CD4-positive, alpha-beta T cell treated with Interleukin-21 for 1 hour (primary cell): Measurements from ENCODE around the gene PTPN4.

Experiments
- DNase-seq: peaks from one replicate; pipeline ENCODE4 v3.0.0-alpha.2; 2020

The PTPN4 gene

DNA sequence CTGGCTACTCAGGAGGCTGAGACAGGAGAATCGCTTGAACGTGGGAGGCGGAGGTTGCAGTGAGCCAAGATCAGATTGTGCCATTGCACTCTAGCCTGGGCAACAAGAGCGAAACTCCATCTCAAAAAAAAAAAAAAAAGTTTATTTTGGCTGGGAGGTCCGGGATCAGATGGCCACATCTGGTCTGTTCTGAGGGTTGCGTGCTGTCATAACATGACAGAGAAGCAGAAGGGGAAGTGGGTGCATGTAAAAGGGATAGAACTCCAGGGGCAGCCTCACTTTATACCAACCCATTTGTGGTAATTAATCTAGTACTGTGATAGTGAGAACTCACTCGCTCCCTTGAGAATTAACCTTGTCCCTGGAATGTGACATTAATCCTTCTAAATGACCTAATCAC, 101.2 kb downstream of the PTPN4 start:
- no peak for DNase-seq

DNA sequence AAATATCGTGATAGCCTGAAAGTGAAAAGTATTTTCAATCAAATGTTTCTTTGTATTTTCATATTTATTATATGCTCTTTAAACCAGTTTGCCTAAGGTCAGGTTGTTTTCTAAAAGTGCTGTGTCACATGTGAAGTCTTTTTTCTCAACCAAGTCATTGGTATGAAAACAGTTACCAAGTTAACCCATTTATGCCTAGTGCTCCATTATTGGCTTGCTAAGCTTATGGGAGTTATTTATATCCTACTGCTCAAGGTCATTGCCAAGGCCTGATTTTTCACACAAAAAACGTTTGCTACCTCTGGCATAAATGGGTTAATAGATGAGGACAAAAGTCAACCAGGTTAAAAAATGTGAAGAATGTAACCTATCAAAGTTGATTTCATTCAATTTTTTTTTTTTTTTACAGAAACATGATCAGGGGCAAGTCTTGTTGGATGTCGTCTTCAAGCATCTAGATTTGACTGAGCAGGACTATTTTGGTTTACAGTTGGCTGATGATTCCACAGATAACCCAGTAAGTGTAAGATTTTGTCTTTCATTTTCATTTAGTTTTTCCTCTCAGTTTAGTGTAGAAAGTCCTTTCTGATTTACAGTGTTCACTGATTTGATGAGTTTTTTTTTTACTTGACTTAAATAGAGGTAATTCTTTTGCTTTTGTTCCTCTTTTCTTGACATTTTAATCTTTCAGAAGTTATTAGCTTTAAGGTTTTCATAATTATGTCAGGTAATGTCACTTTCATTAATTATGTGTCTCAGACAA, 102.6 kb downstream of the PTPN4 start:
- DNase-seq, result peak; percentile 30

DNA sequence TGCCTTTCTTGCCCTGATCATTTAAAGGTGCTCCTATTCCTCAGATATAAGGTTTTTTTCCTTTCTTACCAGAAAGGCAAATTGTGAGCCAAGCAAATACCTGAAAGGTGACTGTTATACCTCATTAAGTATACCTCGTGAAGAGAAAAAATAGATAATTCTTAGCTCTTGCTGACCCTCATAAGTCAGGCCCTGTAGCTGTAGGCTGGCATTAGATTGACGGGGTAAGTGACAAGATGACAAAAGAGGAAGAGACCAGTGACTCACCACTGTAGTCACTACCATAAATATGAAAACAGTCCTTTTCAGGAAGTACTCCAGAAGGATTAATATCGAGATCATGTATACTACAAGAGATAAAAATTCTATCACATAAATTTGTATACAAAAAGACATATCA, 104.6 kb downstream of the PTPN4 start:
- DNase-seq, result no peak

DNA sequence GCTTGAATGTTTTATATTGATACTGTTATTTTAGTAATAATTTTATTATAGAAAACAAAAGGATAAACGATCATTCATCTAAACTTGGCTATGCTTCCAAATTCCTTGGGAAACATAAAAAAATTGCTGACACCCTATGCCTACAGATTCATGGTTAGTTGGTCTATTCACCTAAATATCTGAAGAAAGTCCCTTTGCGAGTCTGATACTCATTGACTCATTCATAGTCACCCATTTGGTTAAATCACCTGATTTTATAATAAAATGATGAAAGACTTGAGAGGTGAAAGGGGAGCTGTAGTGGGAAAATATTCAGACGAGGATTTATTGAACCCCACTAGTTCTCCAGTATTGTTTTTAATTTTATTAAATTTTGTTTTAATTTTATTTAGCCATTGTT, 112.0 kb downstream of the PTPN4 start:
- no peak for DNase-seq

DNA sequence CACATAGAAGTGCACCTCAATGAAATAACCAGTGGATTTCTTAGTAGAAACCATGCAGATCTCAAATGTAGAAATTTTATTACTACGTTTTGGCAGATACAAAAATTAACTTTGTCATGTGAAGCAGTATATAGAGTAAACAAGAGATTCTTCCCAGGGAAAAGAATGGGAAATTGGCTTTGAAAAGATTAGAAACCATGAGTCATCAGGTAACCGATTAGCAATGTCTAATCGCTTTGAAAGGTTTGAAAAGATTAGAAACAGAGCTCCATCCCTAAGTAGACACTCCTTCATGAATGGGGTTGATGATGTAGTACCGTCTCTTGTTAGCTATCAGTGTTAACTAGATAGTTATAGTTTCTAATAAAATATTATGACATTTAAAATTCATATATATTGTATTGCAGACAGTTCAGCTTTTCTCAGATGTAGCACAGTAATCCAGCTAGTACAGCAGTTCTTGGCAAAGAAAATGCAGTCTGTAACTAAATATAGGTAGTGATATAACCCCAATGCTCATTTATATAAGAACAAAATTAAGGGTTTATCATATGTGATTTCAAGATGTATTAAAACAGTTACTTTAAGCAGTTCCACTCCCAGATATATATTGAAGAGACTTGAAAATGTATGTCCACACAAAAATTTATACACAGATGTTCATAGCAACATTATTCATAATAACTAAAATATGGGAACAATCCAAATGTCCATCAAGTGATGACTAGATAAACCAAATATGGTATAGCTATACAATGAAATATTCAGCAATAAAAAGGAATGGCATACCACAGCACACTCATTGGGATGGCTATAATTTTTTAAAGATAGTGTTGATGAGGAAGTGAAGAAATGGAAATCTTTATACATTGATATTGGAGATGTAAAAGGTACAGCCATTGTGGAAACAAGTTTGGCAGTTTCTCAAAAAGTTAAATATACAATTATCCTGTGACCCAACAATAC, 113.9 kb downstream of the PTPN4 start:
- DNase-seq, result no peak

DNA sequence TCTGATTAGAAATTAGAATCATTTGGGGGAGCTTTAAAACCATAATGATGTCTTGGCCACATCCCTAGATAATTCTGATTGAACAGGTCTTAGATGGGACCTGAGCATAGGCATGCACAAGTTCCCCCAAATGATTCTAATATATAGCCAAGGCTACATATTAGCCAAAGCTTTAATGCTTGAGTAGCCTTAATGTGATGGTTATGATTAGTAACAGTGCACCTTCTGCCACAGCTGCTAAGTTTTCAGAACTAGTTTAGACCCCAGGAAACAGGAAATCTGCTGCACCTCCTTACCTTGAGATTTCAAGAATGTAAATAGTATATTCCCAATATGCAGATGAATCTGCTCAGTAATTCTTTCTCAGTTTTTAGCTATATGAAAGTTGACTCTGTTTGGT, 119.8 kb downstream of the PTPN4 start:
- no peak for DNase-seq

DNA sequence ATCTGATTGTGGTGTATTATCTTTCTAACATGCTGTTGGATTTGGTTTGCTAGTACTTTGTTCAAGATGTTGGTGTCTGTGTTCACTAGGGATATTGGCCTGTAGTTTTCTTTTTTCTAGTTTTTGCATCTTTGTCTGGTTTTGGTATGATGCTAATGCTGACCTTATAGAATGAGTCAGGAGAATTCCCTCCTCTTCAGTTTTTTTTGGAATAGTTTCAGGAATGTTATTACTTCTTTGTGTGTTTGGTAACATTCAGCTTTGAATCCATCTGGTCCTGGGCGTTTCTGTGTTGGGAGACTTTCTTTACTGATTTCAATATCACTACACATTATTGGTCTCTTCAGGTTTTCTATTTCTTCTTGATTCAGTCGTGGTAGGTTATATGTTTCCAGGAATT, 129.0 kb downstream of the PTPN4 start:
- DNase-seq, result no peak

DNA sequence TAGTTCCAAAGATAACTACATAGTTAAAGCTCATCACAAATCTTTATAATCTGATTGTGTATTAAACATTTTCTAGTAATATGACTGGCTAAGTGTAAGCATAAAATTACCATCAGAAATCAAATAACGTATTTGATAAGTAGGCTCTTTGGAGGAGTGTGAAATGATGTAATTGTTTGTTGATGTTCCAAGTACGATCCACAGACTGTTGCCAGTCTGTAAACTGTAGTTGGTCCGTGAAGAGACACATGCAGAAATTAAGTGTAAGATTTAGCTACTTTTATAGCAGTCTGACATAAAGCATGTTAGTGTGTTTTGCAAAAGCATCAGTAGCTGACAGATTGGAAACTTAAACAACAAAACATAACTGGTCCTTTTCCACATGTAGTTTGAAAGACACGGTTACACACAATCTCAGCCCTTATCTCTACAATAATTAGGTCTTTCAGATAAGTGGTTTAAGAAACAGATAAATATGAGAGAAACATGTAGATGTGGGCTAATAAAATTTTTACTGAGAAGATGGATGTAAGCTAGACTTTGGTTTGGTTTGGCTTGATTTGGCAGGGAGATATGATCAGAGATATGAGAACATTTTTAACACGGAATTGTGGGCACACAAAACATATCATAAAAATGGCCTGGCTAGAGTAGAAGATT, 138.1 kb downstream of the PTPN4 start:
- no peak for DNase-seq

DNA sequence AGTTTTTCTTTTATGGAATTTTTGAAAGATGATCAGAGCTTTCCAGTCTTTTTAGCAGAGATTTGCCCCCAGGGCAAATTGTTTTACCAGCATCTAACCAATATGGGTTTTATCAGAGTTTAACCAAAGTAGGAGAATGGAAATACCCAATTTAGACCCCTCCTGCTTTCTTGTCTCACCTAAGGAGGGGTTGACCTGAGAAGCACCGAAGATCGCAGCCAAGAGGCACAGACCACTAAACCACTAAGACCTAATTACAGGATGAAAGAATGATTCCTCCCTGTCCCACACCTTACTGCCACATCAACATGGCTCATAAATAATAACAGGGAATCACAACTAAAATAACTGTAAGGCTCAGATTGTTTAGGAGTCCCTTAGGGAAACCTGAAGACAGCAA, 141.3 kb downstream of the PTPN4 start:
- no peak for DNase-seq

DNA sequence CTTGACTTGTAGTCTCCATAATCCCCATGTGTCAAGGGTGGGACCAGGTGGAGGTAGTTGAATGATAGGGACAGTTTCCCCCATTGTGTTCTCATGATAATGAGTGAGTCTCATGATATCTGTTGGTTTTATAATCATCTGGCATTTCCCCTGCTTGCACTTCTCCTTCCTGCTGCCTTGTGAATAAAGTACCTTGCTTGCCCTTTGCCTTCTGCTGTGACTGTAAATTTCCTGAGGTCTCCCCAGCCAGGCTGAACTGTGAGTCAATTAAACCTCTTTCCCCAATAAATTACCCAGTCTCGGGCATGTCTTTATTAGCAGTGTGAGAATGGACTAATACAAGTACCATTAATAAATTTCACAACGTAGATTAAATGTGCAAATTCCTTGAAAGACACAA, 150.8 kb downstream of the PTPN4 start:
- DNase-seq, result no peak

DNA sequence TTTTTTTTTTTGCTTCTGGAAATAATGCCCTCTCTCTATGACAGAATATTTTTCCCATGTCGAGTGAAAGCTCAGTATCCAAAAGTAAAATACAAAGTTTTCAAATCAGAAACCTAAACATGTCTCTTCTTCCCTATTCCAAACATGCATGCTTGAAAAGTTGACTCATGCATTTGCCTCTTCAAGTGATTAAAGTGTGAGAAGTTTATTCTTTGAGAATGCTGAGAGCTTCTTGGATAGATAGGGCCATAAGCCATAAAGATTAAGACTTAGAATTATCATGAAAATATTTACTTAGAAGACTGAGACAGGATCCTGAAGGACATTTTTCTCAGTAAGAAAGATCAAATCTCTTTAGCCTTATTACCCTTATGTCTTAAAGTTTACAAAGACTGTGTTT, 154.5 kb downstream of the PTPN4 start:
- no peak for DNase-seq

DNA sequence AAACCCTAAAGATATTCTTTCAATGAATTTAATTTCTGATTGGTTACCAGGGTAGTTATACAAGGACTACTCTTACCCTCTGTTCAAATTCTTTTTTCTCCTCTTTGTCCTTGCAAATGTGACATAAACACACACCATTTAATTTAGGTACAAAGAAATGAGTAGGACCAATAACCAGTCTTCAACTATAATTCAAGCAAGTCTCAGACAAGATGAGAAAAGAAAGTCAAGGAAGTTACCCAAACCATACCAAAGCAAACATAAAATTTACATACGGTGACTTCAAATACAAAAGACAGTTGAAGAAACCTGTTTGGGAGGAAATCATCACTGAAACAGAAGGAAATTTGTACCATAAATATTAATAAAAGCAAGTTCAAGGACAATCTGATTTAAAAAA, 162.1 kb downstream of the PTPN4 start:
- no peak for DNase-seq

DNA sequence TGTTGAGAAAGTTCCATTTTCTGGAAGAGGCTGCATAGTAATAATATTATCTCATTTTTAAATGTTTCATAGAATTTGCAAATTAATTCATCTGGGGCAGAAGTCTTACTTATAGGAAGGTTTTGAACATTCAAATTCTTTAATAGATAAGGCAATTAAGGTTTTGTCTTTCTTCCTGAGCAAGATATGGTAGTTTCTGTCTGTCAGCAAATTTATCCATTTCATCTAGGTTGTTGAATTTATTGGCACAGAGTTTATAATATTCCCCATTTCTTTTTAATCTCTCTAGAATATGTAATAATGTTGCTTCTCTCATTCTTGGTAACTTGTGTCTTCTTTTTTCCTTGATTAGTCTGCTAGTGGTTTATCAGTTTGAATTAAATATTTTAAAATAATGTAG, 163.0 kb downstream of the PTPN4 start:
- no peak for DNase-seq

DNA sequence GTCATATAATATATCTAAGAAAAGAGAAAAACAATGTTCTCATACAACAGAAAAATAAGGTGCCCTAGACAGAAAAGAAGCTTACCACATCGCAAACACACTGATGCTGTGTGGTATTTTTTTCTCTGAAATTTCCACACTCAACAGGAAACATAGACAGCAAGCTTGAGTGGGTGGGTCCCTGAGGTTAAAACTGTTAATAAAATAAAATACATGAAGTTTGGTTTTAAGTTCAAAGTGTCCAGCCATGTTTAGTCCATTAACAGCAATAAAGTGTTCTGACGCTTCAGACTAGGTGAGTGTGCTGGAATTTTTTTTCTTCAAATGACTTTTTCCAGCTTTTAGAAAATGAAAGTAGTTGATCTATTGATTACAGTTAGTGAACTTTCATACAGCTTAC, 169.8 kb downstream of the PTPN4 start:
- peak; percentile 78 for DNase-seq

DNA sequence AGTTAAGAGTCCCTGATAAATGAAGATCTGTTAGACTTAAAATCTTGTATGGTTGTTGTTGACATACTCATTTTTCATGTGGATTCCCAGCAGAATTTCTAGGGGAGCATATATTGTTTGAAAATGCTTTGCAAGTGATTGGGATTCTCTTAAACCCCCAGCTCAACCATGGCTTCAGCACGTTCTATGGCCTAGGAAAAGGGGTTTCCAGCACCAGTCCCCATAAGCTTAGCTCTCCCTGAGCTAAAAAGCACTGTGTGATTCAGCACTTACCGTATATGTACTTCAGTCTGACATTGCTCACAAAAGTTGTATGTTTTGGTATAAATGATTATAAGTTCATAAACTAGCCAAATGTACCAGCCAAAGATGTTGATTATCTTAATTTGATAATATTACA, 173.1 kb downstream of the PTPN4 start:
- DNase-seq, result no peak

DNA sequence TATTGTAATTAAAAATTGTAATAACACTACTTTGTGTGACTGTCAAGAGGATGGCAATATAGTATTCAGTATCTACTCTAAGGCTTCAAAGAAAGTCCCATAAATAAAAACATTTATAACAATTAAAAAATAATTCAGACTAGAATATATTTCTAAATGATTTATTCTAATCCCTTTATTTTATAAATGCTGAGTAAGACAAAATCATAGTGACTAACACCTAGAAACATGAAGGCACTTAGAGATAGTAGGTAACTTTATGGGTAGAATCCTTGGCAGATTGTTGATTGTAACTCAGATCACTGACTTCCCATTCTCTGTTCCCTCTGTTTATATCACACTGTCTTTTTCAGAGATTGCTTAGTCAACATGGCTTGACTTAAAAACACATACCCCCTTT, 174.6 kb downstream of the PTPN4 start:
- no peak for DNase-seq

DNA sequence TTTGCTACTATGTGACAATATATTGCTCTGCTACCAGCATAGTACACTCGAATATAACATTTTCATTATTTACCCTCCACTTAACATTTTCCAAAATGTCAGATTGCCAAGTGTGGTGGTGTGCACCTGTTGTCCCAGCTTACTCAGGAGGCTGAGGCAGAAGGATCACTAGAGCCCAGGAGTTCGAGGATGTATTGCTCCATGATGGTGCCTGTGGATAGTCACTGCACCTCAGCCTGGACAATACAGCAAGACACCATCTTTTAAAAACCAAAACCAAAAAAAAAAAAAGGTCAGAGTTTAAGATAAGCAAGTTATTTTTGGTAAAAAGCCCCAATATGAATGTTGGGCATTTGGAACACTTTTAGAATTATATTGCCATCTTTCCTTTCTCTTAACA, 178.0 kb downstream of the PTPN4 start:
- DNase-seq, result no peak

DNA sequence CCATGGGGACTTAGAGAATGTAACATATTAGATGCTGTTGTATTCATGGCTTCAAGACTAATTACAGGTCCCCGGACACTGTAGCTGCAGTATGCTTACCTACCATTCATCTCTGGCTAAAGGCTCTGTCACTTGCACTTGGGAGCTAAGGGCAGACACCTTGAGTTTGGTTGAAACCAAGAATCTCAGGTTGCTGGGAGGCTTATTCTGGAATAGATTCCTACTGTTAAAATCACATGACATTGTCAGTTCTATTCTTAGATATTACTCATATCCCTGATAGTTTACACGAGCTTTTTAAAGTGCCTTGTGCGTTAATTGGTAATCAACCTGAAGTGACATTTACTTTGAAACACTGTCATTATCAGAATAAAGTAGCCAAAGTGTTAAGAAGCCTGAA, 180.2 kb downstream of the PTPN4 start:
- no peak for DNase-seq

DNA sequence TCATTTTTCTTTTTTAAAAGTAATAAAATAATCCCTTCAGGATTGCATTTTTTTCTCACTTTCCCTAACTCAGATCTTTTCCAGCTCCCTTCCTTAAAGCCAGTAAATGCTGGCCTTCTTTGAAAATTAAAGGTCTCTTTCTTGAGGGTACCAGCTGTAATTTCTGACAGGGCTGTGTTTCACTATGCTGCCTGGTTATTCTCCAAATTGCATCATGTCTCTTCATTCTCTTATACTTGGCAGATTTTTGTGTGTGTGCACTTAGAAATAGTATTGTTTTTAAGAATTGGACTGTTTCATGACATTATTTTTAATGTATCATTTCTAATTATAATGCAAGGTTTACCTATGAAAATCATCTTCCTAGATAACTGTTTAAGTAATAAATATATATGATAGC, 181.1 kb downstream of the PTPN4 start:
- DNase-seq, result no peak

DNA sequence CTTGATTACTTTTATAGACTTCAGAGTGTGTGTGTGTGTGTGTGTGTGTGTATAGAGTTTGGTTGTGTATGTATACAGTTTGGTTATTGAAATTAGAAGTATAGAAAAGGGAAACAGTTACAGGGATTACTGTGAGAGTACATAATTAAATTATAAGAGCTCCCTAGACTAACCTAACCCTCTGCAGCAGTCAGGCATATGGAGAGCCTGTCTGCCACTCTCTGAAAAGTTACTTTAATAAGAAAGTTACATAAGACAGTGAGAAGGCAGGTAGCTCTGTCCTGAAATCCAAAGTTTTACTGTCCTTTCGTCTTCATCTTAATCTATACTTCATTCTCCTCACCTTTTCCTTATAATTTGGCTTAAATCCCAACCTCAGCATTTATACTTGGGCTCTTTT, 181.7 kb downstream of the PTPN4 start:
- DNase-seq, result no peak

DNA sequence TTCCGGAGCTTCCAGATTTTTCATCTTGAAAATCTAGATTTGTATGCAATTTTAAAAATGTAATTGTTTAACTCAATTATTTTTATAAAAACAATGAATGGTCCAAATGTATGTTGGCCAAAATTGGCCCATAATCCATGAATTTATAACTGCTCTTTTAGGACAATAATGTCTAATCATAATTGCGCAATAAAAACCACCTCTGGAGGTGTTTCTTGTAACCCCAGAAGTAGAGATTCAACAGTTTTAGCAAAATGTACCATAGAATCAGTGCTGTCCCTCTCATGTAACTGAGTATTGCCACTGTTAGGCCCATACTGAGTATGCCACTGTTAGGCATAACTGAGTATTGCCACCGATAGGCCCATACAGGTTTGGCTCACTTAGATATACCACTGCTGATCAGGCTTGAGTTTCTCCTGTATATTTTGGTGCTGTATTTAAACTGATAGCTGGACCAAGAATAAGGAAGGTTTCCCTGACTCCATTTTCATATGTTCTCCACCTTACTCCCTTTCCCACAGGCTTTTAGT, 182.3 kb downstream of the PTPN4 start:
- DNase-seq, result no peak

DNA sequence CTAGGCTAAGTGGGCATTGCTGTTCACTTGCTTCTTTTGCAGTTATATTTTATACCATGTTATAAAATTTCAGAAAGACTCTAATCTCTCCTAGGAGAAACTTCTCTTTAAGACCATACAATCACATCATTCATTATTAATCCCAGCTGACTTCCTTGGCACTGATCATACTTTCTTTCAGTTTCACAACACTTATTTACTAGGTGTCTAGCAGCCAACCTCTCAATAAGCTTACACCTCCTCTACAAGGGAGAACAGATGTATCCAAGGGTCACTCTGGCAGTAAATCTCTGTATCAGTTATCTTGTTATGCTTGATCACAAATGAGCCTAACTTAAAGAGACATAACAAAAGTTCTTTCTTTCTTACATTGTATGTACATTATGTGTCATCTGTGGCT, 183.3 kb downstream of the PTPN4 start:
- no peak for DNase-seq

DNA sequence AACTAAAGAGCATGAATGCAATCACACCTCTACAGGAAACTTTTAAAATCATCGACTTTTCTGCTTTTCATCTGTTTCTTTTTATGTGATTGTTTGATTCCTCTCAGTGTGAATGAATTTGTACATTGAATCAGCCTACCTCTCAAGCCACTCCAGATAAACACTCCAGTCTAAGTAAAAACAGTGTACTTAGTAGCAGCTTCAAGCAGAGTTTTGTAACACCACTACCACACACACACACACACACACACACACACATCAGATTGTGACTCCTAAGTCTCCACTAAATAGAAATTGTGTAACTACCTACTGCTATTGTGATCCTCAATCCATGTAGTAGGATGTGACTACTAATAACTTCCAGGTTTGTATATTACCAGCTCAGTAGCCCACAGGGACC, 187.8 kb downstream of the PTPN4 start:
- no peak for DNase-seq

DNA sequence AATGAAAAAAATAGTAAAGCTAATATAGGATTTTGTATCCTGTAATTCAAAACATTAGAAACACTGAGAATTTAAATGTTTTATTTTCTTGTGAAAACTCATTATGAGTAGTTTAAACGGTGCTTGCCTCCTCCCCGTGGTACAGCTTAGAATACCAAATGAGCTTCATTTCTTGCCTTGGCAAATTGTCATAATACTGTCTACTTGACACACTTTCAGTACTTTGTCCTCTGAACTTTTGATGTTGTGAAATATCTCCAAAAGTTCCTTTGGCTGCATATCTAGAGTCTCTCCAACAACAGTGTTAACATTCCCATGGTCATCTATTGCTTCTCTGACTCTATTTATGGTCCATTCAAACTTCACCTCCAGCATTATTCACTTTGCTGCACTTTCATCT, 191.2 kb downstream of the PTPN4 start:
- no peak for DNase-seq
